K562 (cell line): ENCODE results near the gene COL6A2.

ENCODE experiments used
- CBX8 ChIP-seq: fragments of 200-600 bp; sonication (generic); IDR thresholded peaks from 2 replicates; pipeline ENCODE4 v1.6.1; 2012; ENCODE audit warnings: borderline replicate concordance, mixed run types, low read depth, mild to moderate bottlenecking, moderate library complexity, mixed read lengths, low read length, control low read depth, inconsistent platforms; ENCODE audit not compliant: poor library complexity, severe bottlenecking; ENCODE audit errors: extremely low read depth
- ELF1 ChIP-seq: fragments of 200-800 bp; sonication (Bioruptor generic); IDR thresholded peaks from 2 replicates; pipeline ENCODE4 v1.6.1; 2016; ENCODE audit warnings: missing genetic modification characterization, missing compliant biosample characterization
- IFI16 ChIP-seq: fragments of 250-450 bp; sonication (Bioruptor Pico); IDR thresholded peaks from 2 replicates; pipeline ENCODE4 v2.1.2; 2022; ENCODE audit warnings: mild to moderate bottlenecking, inconsistent platforms
- MYC ChIP-seq, 2 experiments: fragments of 250-450 bp in 1 of 2; sonication (Bioruptor Pico) in 1 of 2; IDR thresholded peaks; 2 replicates each; pipeline versions ENCODE4 v1.5.1 to v1.6.1; 2012 to 2021; ENCODE audit warnings: low read depth in 2 of 2, borderline replicate concordance in 1 of 2, improper control_type of control experiment in 1 of 2, low read length in 1 of 2, mild to moderate bottlenecking in 1 of 2, moderate library complexity in 1 of 2
- POLR2AphosphoS5 ChIP-seq: IDR thresholded peaks from 2 replicates; pipeline ENCODE4 v1.6.1; 2011; ENCODE audit warnings: mild to moderate bottlenecking, low read depth, low read length, moderate library complexity; ENCODE audit not compliant: control insufficient read depth, insufficient read depth
- RB1 ChIP-seq: fragments of 450-650 bp; IDR thresholded peaks from 2 replicates; pipeline ENCODE4 v1.6.1; 2017; ENCODE audit warnings: low read depth, mild to moderate bottlenecking
- TAF7 ChIP-seq: fragments of 450-650 bp; IDR thresholded peaks from 2 replicates; pipeline ENCODE4 v1.6.1; 2016; ENCODE audit warnings: missing genetic modification characterization, missing compliant biosample characterization
- TFAM ChIP-seq: fragments of 250-450 bp; sonication (Bioruptor Pico); conservative IDR thresholded peaks from 2 replicates; pipeline ENCODE4 v1.5.0; 2021; ENCODE audit warnings: mild to moderate bottlenecking, moderate library complexity
- ZFX ChIP-seq: sonication (generic); formaldehyde crosslinking; IDR thresholded peaks from 2 replicates; pipeline ENCODE4 v1.8.0; 2022; ENCODE audit warnings: mild to moderate bottlenecking, missing genetic modification reagents, moderate library complexity
- ZNF830 ChIP-seq: fragments of 250-450 bp; sonication (Bioruptor Pico); IDR thresholded peaks from 2 replicates; pipeline ENCODE4 v1.5.0; 2021; ENCODE audit warnings: mild to moderate bottlenecking
- TF ChIP-seq, protein P1 (sequence below): fragments of 250-450 bp; sonication (Bioruptor Pico); IDR thresholded peaks from 2 replicates; pipeline ENCODE4 v1.5.0; 2021; ENCODE audit warnings: mild to moderate bottlenecking, borderline replicate concordance

DNA sequence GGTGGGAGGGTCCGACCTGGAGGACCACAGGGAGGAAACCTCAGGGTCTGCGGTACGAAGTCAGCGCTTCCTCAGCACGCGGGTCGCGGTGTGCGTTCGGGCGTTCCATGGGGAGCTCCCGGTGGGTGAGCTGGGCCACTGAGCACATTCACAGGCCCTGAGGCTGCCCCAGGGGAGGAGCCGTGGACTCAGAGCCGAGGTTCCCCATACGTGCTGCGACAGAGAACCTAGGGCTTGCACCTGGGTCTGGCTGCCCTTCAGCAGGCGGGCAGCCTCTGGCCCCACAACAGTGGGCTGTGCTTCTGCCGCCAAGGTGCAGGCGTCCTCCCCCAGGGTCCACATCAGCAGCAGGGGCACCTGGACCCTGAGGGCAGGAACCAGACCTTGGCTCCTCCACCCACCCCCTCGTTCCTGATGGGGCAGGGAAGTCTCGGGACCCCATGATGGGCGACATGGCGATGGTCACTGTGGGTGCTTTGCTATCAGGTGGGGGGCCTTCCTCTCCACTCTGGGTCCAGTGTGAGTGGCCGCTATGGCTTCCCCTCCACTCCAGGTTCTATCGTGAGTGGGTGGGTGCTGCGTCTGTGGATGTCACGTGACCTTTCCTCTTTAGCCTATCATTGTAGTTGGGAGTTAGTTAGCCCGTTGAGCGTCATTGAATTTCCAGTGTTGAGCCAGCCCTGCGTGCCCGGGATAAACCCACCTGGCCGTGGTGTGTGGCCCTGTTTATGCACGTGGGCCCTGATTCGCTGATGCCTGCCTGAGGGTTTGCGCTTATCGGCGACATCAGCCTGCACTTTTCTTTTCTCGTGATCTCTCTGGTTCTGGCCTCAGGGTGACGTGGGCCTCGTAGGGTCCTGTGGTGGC is 29.6 kb downstream of the COL6A2 start:
- TF ChIP-seq, protein P1, sequence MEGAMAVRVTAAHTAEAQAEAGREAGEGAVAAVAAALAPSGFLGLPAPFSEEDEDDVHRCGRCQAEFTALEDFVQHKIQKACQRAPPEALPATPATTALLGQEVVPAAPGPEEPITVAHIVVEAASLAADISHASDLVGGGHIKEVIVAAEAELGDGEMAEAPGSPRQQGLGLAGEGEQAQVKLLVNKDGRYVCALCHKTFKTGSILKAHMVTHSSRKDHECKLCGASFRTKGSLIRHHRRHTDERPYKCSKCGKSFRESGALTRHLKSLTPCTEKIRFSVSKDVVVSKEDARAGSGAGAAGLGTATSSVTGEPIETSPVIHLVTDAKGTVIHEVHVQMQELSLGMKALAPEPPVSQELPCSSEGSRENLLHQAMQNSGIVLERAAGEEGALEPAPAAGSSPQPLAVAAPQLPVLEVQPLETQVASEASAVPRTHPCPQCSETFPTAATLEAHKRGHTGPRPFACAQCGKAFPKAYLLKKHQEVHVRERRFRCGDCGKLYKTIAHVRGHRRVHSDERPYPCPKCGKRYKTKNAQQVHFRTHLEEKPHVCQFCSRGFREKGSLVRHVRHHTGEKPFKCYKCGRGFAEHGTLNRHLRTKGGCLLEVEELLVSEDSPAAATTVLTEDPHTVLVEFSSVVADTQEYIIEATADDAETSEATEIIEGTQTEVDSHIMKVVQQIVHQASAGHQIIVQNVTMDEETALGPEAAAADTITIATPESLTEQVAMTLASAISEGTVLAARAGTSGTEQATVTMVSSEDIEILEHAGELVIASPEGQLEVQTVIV (CRISPR knock-in tag): no peak
- TF ChIP-seq ZNF830: no peak
- no peak for TF ChIP-seq CBX8
- TF ChIP-seq RB1: no peak
- no peak for TF ChIP-seq IFI16 (CRISPR knock-in tag)
- no peak for TF ChIP-seq POLR2AphosphoS5
- TF ChIP-seq TAF7 (tag): no peak
- TF ChIP-seq ZFX (CRISPR knock-in tag): no peak
- TF ChIP-seq ELF1: no peak
- TF ChIP-seq TFAM (CRISPR knock-in tag): no peak
- no peak for TF ChIP-seq MYC (IDR thresholded peaks at IDR 0.05; ENCODE audit: low read depth, low read length)
- no peak for TF ChIP-seq MYC (CRISPR knock-in tag; IDR thresholded peaks at IDR 0.05; ENCODE audit: borderline replicate concordance, low read depth)
